ENCODE measurements around the gene BIK.
A peak's percentile ranks its signal among the peaks of the same experiment; 100 is the strongest.
"Not testable (repeated sequence)": the region's sequence is repeated elsewhere in the genome, so short reads cannot be mapped to it uniquely, and the experiment has no call there.

BIK gene

GRCh38 chr22:43142880-43143562, 32.5 kb downstream of the BIK start, which contains the start of gene MCAT:
MCAT (minus strand) TSS chr22:43143398; CDS start chr22:43143348, 50 bp downstream.
- DNase-seq (ENCODE audit: low spot score in 2 of 2) (peak; percentile 76 to 92), ATAC-seq (peak; percentile 90)

GRCh38 chr22:43144949-43145348, 34.4 kb downstream of the BIK start:
- ATAC-seq = no peak
- no peak for DNase-seq (ENCODE audit: low spot score in 2 of 2)
- Mint-ChIP-seq H3K4me3 (no peak overlapping the region), H3K27ac (no peak overlapping the region), H3K4me1 (peaks cover 26% of the 10 kb centered on the region), H3K36me3 (peaks cover 7% of the 10 kb centered on the region), H3K9me3 (no peaks in the 10 kb centered on the region)

More at GRCh38 chr22:43142880-43143562, 32.5 kb downstream of the BIK start, which contains the start of gene MCAT:
- H3K4me1 Mint-ChIP-seq = peaks cover 26% of the 10 kb centered on the region
- peak within 1 kb of the TSS; percentile 85 for H3K4me3 Mint-ChIP-seq
- H3K36me3 Mint-ChIP-seq = peaks cover 11% of the 10 kb centered on the region
- no peaks in the 10 kb centered on the region for H3K9me3 Mint-ChIP-seq
- H3K27ac Mint-ChIP-seq = peak within 1 kb of the TSS; percentile 86

- DNase-seq (ENCODE audit: low spot score in 2 of 2); H3K9me3 Mint-ChIP-seq; H3K36me3 Mint-ChIP-seq; H3K27ac Mint-ChIP-seq; ATAC-seq; H3K4me3 Mint-ChIP-seq: not testable (repeated sequence)
- peaks cover 26% of the 10 kb centered on the region for H3K4me1 Mint-ChIP-seq
Observed at GRCh38 chr22:43145371-43145770, 34.8 kb downstream of the BIK start.

GRCh38 chr22:43146332-43146731, 35.8 kb downstream of the BIK start:
- not testable (repeated sequence) for DNase-seq (ENCODE audit: low spot score in 2 of 2); H3K36me3 Mint-ChIP-seq; H3K4me3 Mint-ChIP-seq; H3K27ac Mint-ChIP-seq; H3K9me3 Mint-ChIP-seq; ATAC-seq
- peaks cover 35% of the 10 kb centered on the region for H3K4me1 Mint-ChIP-seq

GRCh38 chr22:43147821-43148220, 37.3 kb downstream of the BIK start:
- Mint-ChIP-seq H3K9me3 (no peaks in the 10 kb centered on the region), H3K36me3 (peaks cover 6% of the 10 kb centered on the region), H3K4me3 (no peak overlapping the region), H3K4me1 (peaks cover 24% of the 10 kb centered on the region), H3K27ac (no peak overlapping the region)
- ATAC-seq (no peak), DNase-seq (ENCODE audit: low spot score in 2 of 2) (no peak)

GRCh38 chr22:43148581-43148980, 38.0 kb downstream of the BIK start:
- ATAC-seq = no peak
- H3K9me3 Mint-ChIP-seq = no peaks in the 10 kb centered on the region
- no peak overlapping the region for H3K27ac Mint-ChIP-seq
- DNase-seq (ENCODE audit: low spot score in 2 of 2) = no peak
- peaks cover 26% of the 10 kb centered on the region for H3K4me1 Mint-ChIP-seq
- no peak overlapping the region for H3K4me3 Mint-ChIP-seq
- peaks cover 6% of the 10 kb centered on the region for H3K36me3 Mint-ChIP-seq

- Mint-ChIP-seq H3K4me3 (peak overlapping the region; percentile 77), H3K27ac (peak overlapping the region; percentile 91), H3K36me3 (peaks cover 6% of the 10 kb centered on the region), H3K9me3 (no peaks in the 10 kb centered on the region), H3K4me1 (peaks cover 22% of the 10 kb centered on the region)
- ATAC-seq = peak; percentile 1
- DNase-seq (ENCODE audit: low spot score in 2 of 2) = no peak
Observed at GRCh38 chr22:43150731-43151206, 40.2 kb downstream of the BIK start.

- Mint-ChIP-seq H3K4me1 (peaks cover 22% of the 10 kb centered on the region), H3K4me3 (peak within 1 kb of the TSS; percentile 77), H3K27ac (peak within 1 kb of the TSS; percentile 91), H3K36me3 (peaks cover 6% of the 10 kb centered on the region), H3K9me3 (no peaks in the 10 kb centered on the region)
- DNase-seq (ENCODE audit: low spot score in 2 of 2) (peak; percentile 58 to 79), ATAC-seq (peak; percentile 79)
Observed at GRCh38 chr22:43151251-43152002, 40.9 kb downstream of the BIK start, which contains the start of gene TSPO. TSPO (plus strand) TSS chr22:43151559; CDS start chr22:43159239, 7,680 bp downstream.

GRCh38 chr22:43152003-43152356, 41.4 kb downstream of the BIK start:
- peak overlapping the region; percentile 23 for H3K27ac Mint-ChIP-seq
- H3K4me3 Mint-ChIP-seq = peak overlapping the region; percentile 77
- peaks cover 6% of the 10 kb centered on the region for H3K36me3 Mint-ChIP-seq
- peaks cover 20% of the 10 kb centered on the region for H3K4me1 Mint-ChIP-seq
- H3K9me3 Mint-ChIP-seq = no peaks in the 10 kb centered on the region
- peak; percentile 25 for ATAC-seq
- no peak for DNase-seq (ENCODE audit: low spot score in 2 of 2)

- Mint-ChIP-seq H3K9me3 (no peaks in the 10 kb centered on the region), H3K36me3 (peaks cover 6% of the 10 kb centered on the region), H3K27ac (peak overlapping the region; percentile 23), H3K4me3 (peak overlapping the region; percentile 77), H3K4me1 (peaks cover 15% of the 10 kb centered on the region)
- ATAC-seq = peak; percentile 88
- DNase-seq (ENCODE audit: low spot score in 2 of 2) = peak; percentile 39 to 77
Observed at GRCh38 chr22:43152357-43153071, 42.0 kb downstream of the BIK start.

GRCh38 chr22:43153899-43154298, 43.3 kb downstream of the BIK start:
- DNase-seq (ENCODE audit: low spot score in 2 of 2) = no peak
- H3K4me1 Mint-ChIP-seq = peaks cover 25% of the 10 kb centered on the region
- ATAC-seq = no peak
- H3K36me3 Mint-ChIP-seq = peaks cover 6% of the 10 kb centered on the region
- peak overlapping the region; percentile 77 for H3K4me3 Mint-ChIP-seq
- H3K27ac Mint-ChIP-seq = no peak overlapping the region
- H3K9me3 Mint-ChIP-seq = no peaks in the 10 kb centered on the region

- H3K27ac Mint-ChIP-seq = peak overlapping the region; percentile 20
- peaks cover 25% of the 10 kb centered on the region for H3K4me1 Mint-ChIP-seq
- no peak overlapping the region for H3K4me3 Mint-ChIP-seq
- no peak for ATAC-seq
- H3K36me3 Mint-ChIP-seq = peaks cover 6% of the 10 kb centered on the region
- DNase-seq (ENCODE audit: low spot score in 2 of 2) = no peak
- no peaks in the 10 kb centered on the region for H3K9me3 Mint-ChIP-seq
Observed at GRCh38 chr22:43154887-43155536, 44.5 kb downstream of the BIK start.

- no peak overlapping the region for H3K27ac Mint-ChIP-seq
- H3K4me3 Mint-ChIP-seq = no peak overlapping the region
- ATAC-seq (no peak), DNase-seq (ENCODE audit: low spot score in 2 of 2) (no peak)
- peaks cover 1% of the 10 kb centered on the region for H3K36me3 Mint-ChIP-seq
- peaks cover 21% of the 10 kb centered on the region for H3K4me1 Mint-ChIP-seq
- H3K9me3 Mint-ChIP-seq = no peaks in the 10 kb centered on the region
Observed at GRCh38 chr22:43155789-43156188, 45.2 kb downstream of the BIK start.

GRCh38 chr22:43156413-43156812, 45.9 kb downstream of the BIK start:
- Mint-ChIP-seq H3K4me3 (no peak overlapping the region), H3K27ac (no peak overlapping the region), H3K9me3 (no peaks in the 10 kb centered on the region), H3K36me3 (peaks cover 8% of the 10 kb centered on the region), H3K4me1 (peaks cover 16% of the 10 kb centered on the region)
- no peak for ATAC-seq
- DNase-seq (ENCODE audit: low spot score in 2 of 2) = no peak

Data from stimulated activated effector memory CD8-positive, alpha-beta T cell treated with anti-CD3 and anti-CD28 coated beads, Interleukin-12 subunit alpha, Interleukin-12 subunit beta, amount 100 ng/mL, for 72 hours (primary cell).